AG04450 (cell line): Measurements from ENCODE around the gene ECHDC3. TPM values are rescaled to one million over a fixed set of nuclear protein-coding genes. Genes with fewer than 3 reads are reported as not detected.

ENCODE experiments used
- CTCF ChIA-PET: fragments of 300-600, 350-600 bp; formaldehyde crosslinking; extraction: SDS; loops from one replicate; lab custom pipeline; 2022; ENCODE audit warnings: antibody characterized with exemption, inconsistent platforms; lab: Charles Lee
- POLR2A ChIA-PET: fragments of 350-600 bp; formaldehyde crosslinking; extraction: SDS; loops from one replicate; lab custom pipeline; 2021; ENCODE audit warnings: antibody characterized with exemption, inconsistent platforms; lab: Yijun Ruan, JAX
- DNase-seq: peaks from one replicate; pipeline ENCODE4 v3.0.0-alpha.2; 2011; ENCODE audit warnings: low read depth, low spot score
- H3K27ac ChIP-seq: one replicate; pipeline ENCODE4 v1.5.1; 2012; ENCODE audit warnings: low read depth, low read length, control low read depth
- H3K27me3 ChIP-seq: one replicate; pipeline ENCODE4 v1.6.0; 2012; ENCODE audit warnings: low read length; ENCODE audit not compliant: control insufficient read depth, insufficient read depth
- H3K4me3 ChIP-seq: 2 replicates; pipeline ENCODE4 v1.5.1; 2011; ENCODE audit warnings: mild to moderate bottlenecking, low read depth, low read length, control low read depth
- H3K9me3 ChIP-seq: 2 replicates; pipeline ENCODE4 v1.5.1; 2012; ENCODE audit warnings: low read length; ENCODE audit not compliant: control insufficient read depth, insufficient read depth
- CTCF ChIP-seq: IDR thresholded peaks from 2 replicates; pipeline ENCODE4 v1.5.1; 2011; ENCODE audit warnings: low read depth, low read length, control low read depth, inconsistent platforms
- polyA plus RNA-seq: library from polyadenylated mRNA; depleted of rRNA; stranded (reverse); fragments of >200 nt; gene quantifications from 2 replicates; pipeline ENCODE4 v1.2.3, GENCODE V29; 2011

Gene ECHDC3
- polyA plus RNA-seq, 1 experiment = 1.3 TPM

- ChIA-PET POLR2A (no interaction called here), CTCF (no interaction called here)
- TF ChIP-seq CTCF = no peak
Observed at GRCh38 chr10:11716686-11717085, 25.5 kb upstream of the ECHDC3 start.

GRCh38 chr10:11719496-11720259 lies 22.5 kb upstream of the ECHDC3 start:
- CTCF ChIA-PET = no interaction called here
- H3K9me3 ChIP-seq = no peaks in the 10 kb centered on the region; the same call in 1 of the 2 replicates
- H3K27ac ChIP-seq = no peak overlapping the region
- POLR2A ChIA-PET = no interaction called here
- DNase-seq = no peak
- H3K27me3 ChIP-seq = peaks cover 6% of the 10 kb centered on the region
- TF ChIP-seq CTCF = no peak
- H3K4me3 ChIP-seq = no peak overlapping the region

More at GRCh38 chr10:11716686-11717085, 25.5 kb upstream of the ECHDC3 start:
- Histone ChIP-seq H3K27me3 (peaks cover 12% of the 10 kb centered on the region), H3K27ac (no peak overlapping the region), H3K4me3 (no peak overlapping the region), H3K9me3 (no peaks in the 10 kb centered on the region; the same call in 1 of the 2 replicates)
- DNase-seq = no peak

GRCh38 chr10:11720260-11720741 lies 21.9 kb upstream of the ECHDC3 start:
- ChIA-PET CTCF (no interaction called here), POLR2A (no interaction called here)
- TF ChIP-seq CTCF = no peak
- no peak for DNase-seq
- H3K27me3 ChIP-seq = peaks cover 3% of the 10 kb centered on the region
- no peak overlapping the region for H3K27ac ChIP-seq
- H3K9me3 ChIP-seq = no peaks in the 10 kb centered on the region; the same call in 1 of the 2 replicates
- H3K4me3 ChIP-seq = no peak overlapping the region

- no peak overlapping the region for H3K4me3 ChIP-seq
- no peaks in the 10 kb centered on the region for H3K27me3 ChIP-seq
- no peak for DNase-seq
- H3K27ac ChIP-seq = no peak overlapping the region
- ChIA-PET POLR2A (no interaction called here), CTCF (interaction anchor here (0.9 kb wide), 1 partner anchor 36 kb away, joined by 4 read pairs; no protein-coding TSS in a partner anchor)
- no peaks in the 10 kb centered on the region; the same call in 1 of the 2 replicates for H3K9me3 ChIP-seq
- no peak for TF ChIP-seq CTCF
Observed at GRCh38 chr10:11721806-11722205, 20.4 kb upstream of the ECHDC3 start.

- ChIA-PET CTCF (interaction anchor here (4.9 kb wide), 1 partner anchor 209 kb away, joined by 95 read pairs; no protein-coding TSS in a partner anchor), POLR2A (no interaction called here)
- H3K4me3 ChIP-seq = no peak overlapping the region
- no peaks in the 10 kb centered on the region; the same call in none of the 2 replicates for H3K9me3 ChIP-seq
- peaks cover 3% of the 10 kb centered on the region for H3K27me3 ChIP-seq
- no peak for DNase-seq
- H3K27ac ChIP-seq = no peak overlapping the region
- no peak for TF ChIP-seq CTCF
Observed at GRCh38 chr10:11723359-11723758, 18.8 kb upstream of the ECHDC3 start.
